Measurements from ENCODE around the gene ENAH.

The ENAH gene

GRCh38 chr1:225689882-225690459 lies 37.0 kb upstream of the ENAH start:
- H3K9me3 Mint-ChIP-seq: no peaks in the 10 kb centered on the region
- no peaks in the 10 kb centered on the region for H3K4me1 Mint-ChIP-seq (ENCODE audit: low read depth)
- H3K4me3 Mint-ChIP-seq: no peak overlapping the region
- H3K27ac Mint-ChIP-seq: no peak overlapping the region
- H3K36me3 Mint-ChIP-seq (ENCODE audit: low read depth): no peaks in the 10 kb centered on the region
- no peak for DNase-seq (ENCODE audit: low spot score)
- H3K27me3 Mint-ChIP-seq (ENCODE audit: low read depth): peaks cover 3% of the 10 kb centered on the region

GRCh38 chr1:225688345-225688744 lies 35.4 kb upstream of the ENAH start:
- H3K27ac Mint-ChIP-seq: no peak overlapping the region
- H3K9me3 Mint-ChIP-seq: no peaks in the 10 kb centered on the region
- no peak for DNase-seq (ENCODE audit: low spot score)
- H3K4me3 Mint-ChIP-seq: no peak overlapping the region
- H3K4me1 Mint-ChIP-seq (ENCODE audit: low read depth): no peaks in the 10 kb centered on the region
- no peaks in the 10 kb centered on the region for H3K36me3 Mint-ChIP-seq (ENCODE audit: low read depth)
- H3K27me3 Mint-ChIP-seq (ENCODE audit: low read depth): peaks cover 2% of the 10 kb centered on the region

- H3K27me3 Mint-ChIP-seq (ENCODE audit: low read depth): peaks cover 9% of the 10 kb centered on the region
- no peaks in the 10 kb centered on the region for H3K36me3 Mint-ChIP-seq (ENCODE audit: low read depth)
- H3K27ac Mint-ChIP-seq: no peak overlapping the region
- no peaks in the 10 kb centered on the region for H3K4me1 Mint-ChIP-seq (ENCODE audit: low read depth)
- H3K9me3 Mint-ChIP-seq: no peaks in the 10 kb centered on the region
- no peak overlapping the region for H3K4me3 Mint-ChIP-seq
- no peak for DNase-seq (ENCODE audit: low spot score)
Measured at GRCh38 chr1:225685476-225686176, 32.7 kb upstream of the ENAH start.

- no peak overlapping the region for H3K4me3 Mint-ChIP-seq
- H3K36me3 Mint-ChIP-seq (ENCODE audit: low read depth): no peaks in the 10 kb centered on the region
- DNase-seq (ENCODE audit: low spot score): no peak
- H3K4me1 Mint-ChIP-seq (ENCODE audit: low read depth): no peaks in the 10 kb centered on the region
- H3K9me3 Mint-ChIP-seq: no peaks in the 10 kb centered on the region
- no peak overlapping the region for H3K27ac Mint-ChIP-seq
- peaks cover 14% of the 10 kb centered on the region for H3K27me3 Mint-ChIP-seq (ENCODE audit: low read depth)
Measured at GRCh38 chr1:225684741-225685140, 31.8 kb upstream of the ENAH start.

- Mint-ChIP-seq H3K27me3 (ENCODE audit: low read depth) (peaks cover 26% of the 10 kb centered on the region), H3K9me3 (no peaks in the 10 kb centered on the region), H3K4me1 (ENCODE audit: low read depth) (no peaks in the 10 kb centered on the region)
Measured at GRCh38 chr1:225681231-225681630, 28.3 kb upstream of the ENAH start.

DNA sequence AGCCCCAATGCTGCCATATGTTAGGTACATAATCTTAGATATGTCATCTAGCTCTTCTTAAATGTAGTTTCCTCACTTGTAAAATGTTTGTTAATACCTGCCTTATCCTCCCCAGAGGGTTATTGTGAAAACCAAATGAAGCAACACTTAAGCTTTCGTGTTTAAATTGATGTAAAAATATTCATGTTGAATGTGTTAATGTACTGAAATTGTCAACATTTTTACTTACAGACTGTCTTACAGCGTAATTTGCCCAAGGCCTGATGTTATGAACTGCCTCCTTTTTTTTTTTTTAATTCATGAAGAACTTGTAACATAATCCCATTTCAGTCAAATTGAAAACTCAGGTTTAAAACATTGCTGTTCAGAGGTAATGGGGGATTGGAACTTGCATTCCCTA lies 25.6 kb upstream of the ENAH start:
- Mint-ChIP-seq H3K4me1 (ENCODE audit: low read depth) (no peaks in the 10 kb centered on the region), H3K9me3 (no peaks in the 10 kb centered on the region), H3K27me3 (ENCODE audit: low read depth) (peaks cover 38% of the 10 kb centered on the region), H3K27ac (no peak overlapping the region), H3K36me3 (ENCODE audit: low read depth) (no peaks in the 10 kb centered on the region), H3K4me3 (no peak overlapping the region)
- no peak for DNase-seq (ENCODE audit: low spot score)

More at GRCh38 chr1:225681231-225681630, 28.3 kb upstream of the ENAH start:
- no peaks in the 10 kb centered on the region for H3K36me3 Mint-ChIP-seq (ENCODE audit: low read depth)
- H3K4me3 Mint-ChIP-seq: no peak overlapping the region
- DNase-seq (ENCODE audit: low spot score): no peak
- H3K27ac Mint-ChIP-seq: no peak overlapping the region

- Mint-ChIP-seq H3K36me3 (ENCODE audit: low read depth) (no peaks in the 10 kb centered on the region), H3K27me3 (ENCODE audit: low read depth) (peaks cover 38% of the 10 kb centered on the region), H3K4me3 (no peak overlapping the region), H3K4me1 (ENCODE audit: low read depth) (no peaks in the 10 kb centered on the region), H3K27ac (no peak overlapping the region), H3K9me3 (no peaks in the 10 kb centered on the region)
- no peak for DNase-seq (ENCODE audit: low spot score)
Measured at GRCh38 chr1:225677350-225678124, 24.6 kb upstream of the ENAH start.

DNA sequence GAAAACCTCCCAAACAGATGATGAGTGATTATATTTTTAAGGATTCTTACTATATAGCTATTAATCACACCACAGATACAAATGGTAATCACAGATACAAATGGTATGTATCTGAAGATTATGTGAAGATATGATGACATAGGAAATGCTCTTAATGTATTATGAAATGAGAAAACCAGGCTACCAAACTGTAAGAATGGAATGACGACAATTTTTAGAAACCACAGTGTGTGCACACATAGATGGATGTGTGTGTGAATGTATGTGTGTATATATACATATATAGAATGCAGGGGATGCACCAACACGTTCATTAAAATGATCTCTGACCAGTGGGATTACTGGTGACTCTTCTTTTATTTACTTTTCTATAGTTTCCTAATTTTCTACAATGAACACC lies 21.5 kb upstream of the ENAH start:
- H3K27me3 Mint-ChIP-seq (ENCODE audit: low read depth): peaks cover 25% of the 10 kb centered on the region
- H3K4me1 Mint-ChIP-seq (ENCODE audit: low read depth): no peaks in the 10 kb centered on the region
- no peak for DNase-seq (ENCODE audit: low spot score)
- no peak overlapping the region for H3K27ac Mint-ChIP-seq
- no peak overlapping the region for H3K4me3 Mint-ChIP-seq
- H3K36me3 Mint-ChIP-seq (ENCODE audit: low read depth): no peaks in the 10 kb centered on the region
- H3K9me3 Mint-ChIP-seq: no peaks in the 10 kb centered on the region

GRCh38 chr1:225670806-225671733 lies 18.1 kb upstream of the ENAH start:
- H3K4me3 Mint-ChIP-seq: no peak overlapping the region
- no peaks in the 10 kb centered on the region for H3K4me1 Mint-ChIP-seq (ENCODE audit: low read depth)
- H3K27me3 Mint-ChIP-seq (ENCODE audit: low read depth): peaks cover 12% of the 10 kb centered on the region
- H3K9me3 Mint-ChIP-seq: no peaks in the 10 kb centered on the region
- no peak for DNase-seq (ENCODE audit: low spot score)
- no peaks in the 10 kb centered on the region for H3K36me3 Mint-ChIP-seq (ENCODE audit: low read depth)
- no peak overlapping the region for H3K27ac Mint-ChIP-seq

- no peaks in the 10 kb centered on the region for H3K36me3 Mint-ChIP-seq (ENCODE audit: low read depth)
- no peaks in the 10 kb centered on the region for H3K4me1 Mint-ChIP-seq (ENCODE audit: low read depth)
- H3K27ac Mint-ChIP-seq: no peak overlapping the region
- H3K4me3 Mint-ChIP-seq: no peak overlapping the region
- peaks cover 6% of the 10 kb centered on the region for H3K27me3 Mint-ChIP-seq (ENCODE audit: low read depth)
- DNase-seq (ENCODE audit: low spot score): no peak
- no peaks in the 10 kb centered on the region for H3K9me3 Mint-ChIP-seq
Measured at GRCh38 chr1:225670356-225670755, 17.4 kb upstream of the ENAH start.

GRCh38 chr1:225668222-225668621 lies 15.3 kb upstream of the ENAH start:
- DNase-seq (ENCODE audit: low spot score): no peak
- Mint-ChIP-seq H3K4me1 (ENCODE audit: low read depth) (no peaks in the 10 kb centered on the region), H3K27ac (no peak overlapping the region), H3K36me3 (ENCODE audit: low read depth) (no peaks in the 10 kb centered on the region), H3K4me3 (no peak overlapping the region), H3K9me3 (no peaks in the 10 kb centered on the region), H3K27me3 (ENCODE audit: low read depth) (no peaks in the 10 kb centered on the region)

DNA sequence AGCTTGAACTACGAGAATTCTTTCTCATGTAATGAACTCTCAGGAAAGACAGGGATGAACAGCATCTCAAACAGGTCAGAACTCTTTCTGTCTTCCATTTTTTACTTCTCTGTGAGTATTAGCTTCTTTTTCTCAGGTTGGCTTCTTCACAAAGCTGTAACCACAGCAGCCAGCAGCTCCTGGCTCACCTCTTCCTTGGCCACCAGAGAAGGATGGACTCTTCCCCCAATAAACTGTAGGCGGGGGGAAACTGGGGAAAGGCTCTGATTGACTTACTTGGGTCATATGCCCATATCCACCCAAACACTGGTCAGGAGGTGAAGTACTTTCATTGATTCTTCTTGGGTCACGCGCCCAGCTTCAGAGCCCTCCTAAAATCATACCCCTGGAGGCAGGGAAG lies 14.4 kb upstream of the ENAH start:
- H3K36me3 Mint-ChIP-seq (ENCODE audit: low read depth): no peaks in the 10 kb centered on the region
- H3K27me3 Mint-ChIP-seq (ENCODE audit: low read depth): no peaks in the 10 kb centered on the region
- no peaks in the 10 kb centered on the region for H3K4me1 Mint-ChIP-seq (ENCODE audit: low read depth)
- H3K4me3 Mint-ChIP-seq: no peak overlapping the region
- no peak overlapping the region for H3K27ac Mint-ChIP-seq
- DNase-seq (ENCODE audit: low spot score): no peak
- H3K9me3 Mint-ChIP-seq: no peaks in the 10 kb centered on the region

GRCh38 chr1:225666495-225666894 lies 13.6 kb upstream of the ENAH start:
- Mint-ChIP-seq H3K27ac (no peak overlapping the region), H3K4me1 (ENCODE audit: low read depth) (no peaks in the 10 kb centered on the region), H3K27me3 (ENCODE audit: low read depth) (peaks cover 2% of the 10 kb centered on the region), H3K4me3 (no peak overlapping the region), H3K9me3 (no peaks in the 10 kb centered on the region), H3K36me3 (ENCODE audit: low read depth) (no peaks in the 10 kb centered on the region)
- no peak for DNase-seq (ENCODE audit: low spot score)
